Pulmonary artery endothelial cell (primary cell): Measurements from ENCODE around the gene ABLIM1. TPM values are rescaled to one million over a fixed set of nuclear protein-coding genes. Genes with fewer than 3 reads are reported as not detected.

Experiments used
- DNase-seq: peaks from one replicate; pipeline ENCODE4 v3.0.0-alpha.2; 2011; ENCODE audit warnings: low read depth, low spot score
- total RNA-seq: library from RNA; depleted of rRNA; stranded (reverse); fragments of >200 nt; gene quantifications from 2 replicates; pipeline ENCODE4 v1.2.3, GENCODE V29; 2014

The ABLIM1 gene
- total RNA-seq, 1 donor from 2014 or later: 56.3 TPM

GRCh38 chr10:114680543-114681117, 22.6 kb upstream of the ABLIM1 start:
- no peak for DNase-seq

DNA sequence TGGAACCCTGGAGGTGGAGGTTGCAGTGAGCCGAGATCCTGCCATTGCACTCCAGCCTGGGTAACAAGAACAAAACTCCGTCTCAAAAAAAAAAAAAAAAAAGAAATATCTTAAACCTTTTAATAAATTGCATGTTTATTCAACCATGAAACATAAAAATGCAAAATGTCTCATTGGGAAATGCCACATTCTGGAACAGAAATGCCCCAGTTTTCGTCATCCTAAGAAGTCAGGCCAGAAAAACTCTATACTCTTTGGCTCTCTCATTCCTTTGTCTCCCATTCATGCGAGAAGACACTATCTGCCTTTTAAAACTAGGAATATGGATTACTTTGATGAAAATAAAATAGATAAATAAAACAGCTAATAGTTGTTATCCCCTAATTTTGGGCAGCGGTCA, 21.5 kb upstream of the ABLIM1 start:
- no peak for DNase-seq

DNA sequence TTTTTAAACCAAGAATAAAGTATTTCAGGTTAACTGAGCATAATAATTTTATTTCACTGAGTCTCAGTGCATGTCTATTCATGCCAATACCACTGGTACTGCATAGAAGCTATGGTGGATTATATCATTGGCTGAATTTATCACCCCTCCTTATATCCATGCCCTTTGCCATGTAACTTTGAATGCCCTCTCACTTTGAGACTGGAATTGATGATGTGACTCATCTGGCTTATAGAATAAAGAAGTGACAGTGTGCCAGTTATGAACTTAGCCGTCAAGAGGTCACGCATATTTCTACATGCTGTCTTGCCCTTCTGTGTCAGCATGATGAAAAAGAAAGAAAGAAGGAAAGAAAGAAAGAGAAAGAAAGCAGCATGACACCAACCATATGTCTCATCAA, 20.7 kb upstream of the ABLIM1 start:
- DNase-seq: no peak

DNA sequence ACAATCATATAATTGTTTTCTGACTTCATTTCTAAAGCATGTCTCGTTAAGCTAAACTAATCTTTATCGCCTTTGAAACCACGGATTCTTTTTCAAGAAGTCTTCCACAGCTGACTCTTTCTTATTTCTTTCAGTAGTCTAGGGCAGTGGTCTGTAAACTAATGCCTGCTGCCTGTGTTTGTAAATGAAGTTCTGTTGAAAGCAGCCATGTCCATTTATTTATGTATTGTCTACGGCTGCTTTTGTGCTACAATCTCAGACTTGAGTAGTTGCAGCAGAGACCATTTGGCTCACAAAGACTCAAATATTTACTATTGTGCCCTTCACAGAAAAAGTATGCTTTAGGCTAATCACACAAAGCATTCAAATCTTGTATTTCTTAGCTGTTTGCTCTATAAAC, 20.3 kb upstream of the ABLIM1 start:
- no peak for DNase-seq

GRCh38 chr10:114674346-114674745, 16.3 kb upstream of the ABLIM1 start:
- no peak for DNase-seq

GRCh38 chr10:114669648-114670047, 11.6 kb upstream of the ABLIM1 start:
- DNase-seq: no peak

DNA sequence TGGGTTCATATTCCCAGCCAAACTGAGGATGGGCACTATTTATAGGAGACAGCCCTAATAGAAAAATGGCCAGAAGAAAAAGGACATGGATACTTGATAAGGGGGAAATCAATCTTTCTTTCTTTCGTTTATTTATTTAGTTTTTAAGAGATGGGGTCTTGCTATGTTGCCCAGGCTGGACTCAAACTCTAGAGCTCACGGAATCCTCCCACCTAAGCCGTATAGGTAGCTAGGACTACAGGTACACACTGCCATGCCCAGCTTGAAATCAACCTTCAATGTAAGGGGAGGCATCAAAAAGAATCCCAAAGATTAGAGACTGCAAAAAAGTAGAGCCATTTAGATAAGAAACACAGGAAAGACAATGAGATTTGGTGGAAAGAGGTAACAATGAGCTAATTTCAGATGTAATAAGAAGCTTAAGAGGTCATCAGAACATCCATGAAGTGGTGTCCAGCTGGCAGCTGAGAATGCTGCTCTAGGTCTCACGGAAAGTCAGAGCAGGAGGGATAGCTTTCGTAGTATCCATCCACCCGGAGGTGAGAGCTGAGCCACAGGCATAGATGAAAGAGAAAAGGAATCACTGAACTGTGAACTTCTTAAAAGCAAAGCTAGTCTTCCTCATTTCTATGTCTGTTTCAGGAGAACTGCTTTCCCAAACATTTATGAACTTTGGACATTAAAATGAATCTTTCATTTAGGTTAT, 10.5 kb upstream of the ABLIM1 start:
- DNase-seq: no peak

- DNase-seq: no peak
Measured at GRCh38 chr10:114665873-114666272, 7.8 kb upstream of the ABLIM1 start.

GRCh38 chr10:114665406-114665805, 7.3 kb upstream of the ABLIM1 start:
- no peak for DNase-seq

GRCh38 chr10:114664127-114664526, 6.1 kb upstream of the ABLIM1 start:
- DNase-seq: no peak

DNA sequence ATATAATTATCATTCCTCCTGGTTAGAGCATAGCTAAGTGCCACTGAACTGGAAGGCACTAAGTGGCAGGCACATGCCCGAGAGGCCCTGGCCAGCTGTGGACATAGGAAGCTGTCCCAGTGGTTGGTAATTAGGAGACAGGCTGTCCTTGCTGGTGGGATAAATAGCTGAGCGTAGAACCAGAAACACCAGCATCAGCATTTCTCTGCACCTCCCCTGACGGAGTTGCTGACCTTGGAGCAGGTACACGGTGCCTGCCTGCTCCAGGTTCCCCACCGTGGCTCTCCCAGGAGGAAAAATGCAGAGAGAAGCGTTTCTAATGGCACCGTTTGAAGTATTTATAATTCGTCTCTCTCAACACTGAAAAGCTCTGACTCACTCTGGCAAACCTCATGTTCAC, 5.6 kb upstream of the ABLIM1 start:
- no peak for DNase-seq

GRCh38 chr10:114662646-114663217, 4.7 kb upstream of the ABLIM1 start:
- DNase-seq: no peak

DNA sequence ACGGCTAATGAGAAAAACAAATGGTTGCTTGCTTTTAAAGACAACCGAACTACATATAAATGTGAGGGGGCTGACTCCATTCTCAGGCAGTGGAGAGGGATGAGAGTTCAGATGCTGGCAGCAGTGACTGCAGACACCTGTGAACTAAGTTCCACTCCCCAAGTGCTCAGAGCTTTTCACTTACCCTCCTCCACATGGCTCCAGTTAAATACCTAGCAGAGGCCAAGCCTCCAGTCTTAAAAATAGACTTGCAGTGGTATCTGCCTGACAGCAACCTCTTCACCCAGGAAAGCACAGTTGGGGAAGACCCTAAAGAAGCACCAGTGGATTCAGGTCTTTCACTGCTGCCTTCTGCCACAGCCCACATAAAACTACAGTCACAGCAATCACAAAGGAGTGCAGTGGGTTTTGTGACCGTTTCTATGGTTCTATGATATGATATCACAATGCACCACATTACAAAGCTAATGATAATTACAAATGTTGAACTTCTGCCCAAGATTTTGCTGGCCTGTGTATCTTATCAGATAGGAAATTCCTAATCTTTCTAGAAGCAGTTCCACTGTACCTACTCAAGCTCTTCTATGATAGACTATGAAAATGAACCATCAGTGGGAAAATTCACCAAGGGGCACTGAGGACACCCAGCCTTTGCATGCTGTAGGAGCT, 3.3 kb upstream of the ABLIM1 start:
- DNase-seq: no peak

GRCh38 chr10:114655671-114656070, 2.4 kb downstream of the ABLIM1 start:
- DNase-seq: no peak

DNA sequence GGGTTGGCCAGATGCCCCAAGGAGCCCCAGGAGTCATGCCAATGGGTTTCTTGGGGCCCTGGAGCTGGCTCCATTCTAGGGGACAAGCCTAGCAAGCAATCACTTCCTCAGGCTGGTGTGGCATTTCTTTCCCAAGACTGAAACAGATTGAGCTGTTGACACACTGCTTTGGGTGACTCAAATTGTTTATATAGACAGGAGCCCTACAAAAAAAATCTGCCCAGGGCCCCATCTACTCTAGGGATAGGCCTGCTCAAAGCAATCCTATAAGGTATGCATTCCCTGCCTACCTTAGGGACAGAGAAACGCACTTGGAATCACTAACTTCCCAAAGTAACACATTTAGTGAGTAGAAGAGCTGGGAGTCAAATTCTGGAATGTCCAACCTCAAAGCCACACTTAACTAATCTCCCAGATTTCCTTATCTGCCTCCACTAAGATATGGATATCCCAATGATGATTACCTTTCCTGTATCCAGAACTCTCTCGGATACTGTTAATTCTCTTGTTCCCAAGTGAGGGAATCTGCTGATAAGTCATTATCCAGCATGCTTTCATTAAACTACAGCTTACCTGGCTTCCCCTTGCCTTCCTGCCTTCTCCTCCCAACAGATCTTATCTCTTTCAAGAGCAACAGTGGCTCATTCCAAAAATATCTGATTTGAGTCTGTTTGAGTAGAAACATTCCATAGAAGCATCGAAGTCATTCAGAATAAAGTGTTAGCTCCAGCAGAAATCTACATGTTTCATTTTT, 3.1 kb downstream of the ABLIM1 start:
- DNase-seq: no peak

- peak; percentile 63 for DNase-seq
Measured at GRCh38 chr10:114653926-114654325, 4.1 kb downstream of the ABLIM1 start.

GRCh38 chr10:114652402-114653368, 5.4 kb downstream of the ABLIM1 start:
- peak; percentile 44 for DNase-seq

DNA sequence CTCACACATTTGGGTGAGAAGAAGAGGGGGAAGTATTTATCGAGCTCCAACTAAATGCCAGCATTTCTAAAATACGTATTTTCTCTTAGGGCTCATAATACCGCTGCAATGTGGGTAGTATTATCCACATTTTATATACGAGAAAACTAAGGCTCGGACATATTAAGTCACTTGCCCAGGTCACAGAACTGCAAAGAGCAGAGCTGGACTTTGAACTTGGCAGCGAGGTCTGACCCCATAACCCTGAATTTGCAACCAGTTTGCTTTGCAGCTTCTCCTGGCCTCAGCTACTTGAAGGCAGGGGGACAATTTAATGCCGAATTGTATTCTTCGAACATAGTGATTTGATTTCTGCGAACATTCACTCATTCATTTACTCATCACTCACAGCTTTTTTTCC, 7.2 kb downstream of the ABLIM1 start:
- no peak for DNase-seq

GRCh38 chr10:114650266-114650665, 7.8 kb downstream of the ABLIM1 start:
- DNase-seq: no peak

- no peak for DNase-seq
Measured at GRCh38 chr10:114649217-114649903, 8.7 kb downstream of the ABLIM1 start.
